Hepatic stellate cell (primary cell): ENCODE results near the gene NIPAL4.

ENCODE experiments used
- DNase-seq: peaks from one replicate; pipeline ENCODE4 v3.0.0; 2011; ENCODE audit warnings: low spot score

The NIPAL4 gene

DNA sequence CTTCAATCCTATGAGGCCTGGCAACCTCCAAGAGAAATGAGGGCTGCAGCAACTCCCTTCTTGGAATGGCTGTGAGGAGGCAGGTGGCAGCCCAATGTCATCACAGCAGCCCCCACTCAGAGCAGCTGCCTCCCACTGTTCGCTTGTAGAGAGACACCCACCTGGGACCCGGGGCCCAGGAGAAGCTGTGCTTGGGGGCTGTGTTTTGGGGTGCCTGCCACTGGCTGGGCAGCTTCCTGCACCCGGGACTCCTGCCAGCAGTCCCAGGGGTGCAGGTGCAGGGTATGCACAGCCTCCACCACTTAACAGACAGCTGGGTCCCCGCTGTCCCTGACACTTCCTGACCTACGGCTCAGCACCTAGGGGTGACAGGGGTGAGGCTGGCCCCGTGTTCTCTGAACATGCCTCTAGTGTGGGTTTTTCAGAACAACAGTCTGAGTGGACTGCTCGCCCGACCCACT, 26.2 kb downstream of the NIPAL4 start:
- DNase-seq, result no peak

DNA sequence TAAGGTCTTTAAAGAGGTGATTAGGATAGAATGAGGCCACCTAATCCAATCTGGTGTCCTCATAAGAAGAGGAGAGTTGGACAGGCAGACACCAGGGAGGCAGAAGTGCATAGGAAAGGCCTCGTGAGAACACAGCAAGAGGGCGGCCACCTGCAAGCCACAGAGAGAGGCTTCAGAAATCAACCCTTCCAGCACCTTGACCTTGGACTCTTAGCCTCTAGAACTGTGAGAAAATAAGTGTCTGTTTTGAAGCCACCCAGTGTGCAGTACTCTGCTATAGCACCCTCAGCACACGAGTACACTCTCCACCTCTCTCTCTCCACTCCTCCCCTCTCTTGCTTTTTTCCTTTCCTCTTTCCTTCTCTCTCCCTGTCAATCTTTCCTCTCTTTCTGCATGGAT, 26.8 kb downstream of the NIPAL4 start:
- no peak for DNase-seq

DNA sequence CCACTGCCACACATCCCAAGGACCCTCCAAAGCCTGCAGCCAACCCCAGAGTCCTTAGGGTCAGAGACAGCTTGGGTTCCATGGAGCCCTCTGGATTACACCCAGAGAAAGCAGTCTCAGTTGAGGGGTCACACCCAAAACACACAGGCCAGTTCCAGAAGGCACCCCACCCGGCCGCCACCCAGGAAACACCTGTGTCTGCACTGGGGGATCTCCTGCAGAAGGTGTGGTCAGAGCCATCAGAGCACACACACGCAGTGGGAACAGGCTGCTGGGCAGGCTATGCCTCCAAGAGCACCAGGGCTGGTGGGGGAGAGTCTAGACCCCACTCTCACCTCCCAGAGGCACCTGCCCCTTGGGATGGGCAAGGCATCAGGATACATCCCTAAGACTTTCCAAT, 27.3 kb downstream of the NIPAL4 start:
- no peak for DNase-seq

DNA sequence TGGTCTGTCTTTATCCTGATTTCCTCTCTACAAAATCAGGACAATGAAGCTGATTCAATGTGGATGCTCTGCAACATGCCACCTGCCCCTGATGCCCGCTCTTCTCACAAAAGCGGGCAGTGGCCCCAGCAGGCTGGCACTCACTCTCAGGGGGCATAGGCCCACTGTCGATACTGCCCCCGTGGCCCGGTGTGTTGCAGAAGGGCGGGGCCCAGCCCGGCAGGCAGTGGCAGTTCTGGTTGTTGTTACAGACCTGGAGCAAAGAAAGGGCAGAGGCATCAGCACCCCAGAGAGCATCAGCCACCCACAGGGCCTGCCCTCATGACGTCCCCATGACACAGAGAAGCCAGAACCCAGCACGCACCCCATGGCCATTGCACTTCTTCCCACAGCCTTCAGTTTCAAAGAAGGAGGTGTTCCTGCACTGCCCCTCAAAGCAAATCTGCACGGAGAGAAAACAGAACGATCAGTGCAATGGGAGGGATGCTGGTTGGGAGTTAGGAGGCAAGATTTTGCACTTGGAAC, 31.5 kb downstream of the NIPAL4 start:
- no peak for DNase-seq

DNA sequence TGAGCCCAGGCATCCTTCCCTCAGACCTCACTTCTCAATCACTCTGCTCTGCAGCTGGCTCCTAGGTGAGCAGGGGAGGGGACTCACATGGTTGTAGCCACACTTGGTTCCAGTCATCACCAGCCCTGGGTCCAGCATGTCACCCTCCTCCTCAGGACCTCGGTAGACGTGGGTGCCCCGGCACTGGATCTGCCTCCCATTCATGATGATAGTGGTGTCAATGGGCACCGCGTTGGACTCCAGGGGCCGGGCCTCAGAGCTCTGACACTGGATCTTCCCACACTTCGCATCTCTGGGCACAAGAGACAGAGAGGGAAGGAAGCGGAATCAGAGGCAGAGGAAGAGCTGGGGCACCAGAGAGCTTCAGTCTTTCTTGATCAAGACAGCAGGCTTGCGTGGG, 32.9 kb downstream of the NIPAL4 start:
- no peak for DNase-seq

DNA sequence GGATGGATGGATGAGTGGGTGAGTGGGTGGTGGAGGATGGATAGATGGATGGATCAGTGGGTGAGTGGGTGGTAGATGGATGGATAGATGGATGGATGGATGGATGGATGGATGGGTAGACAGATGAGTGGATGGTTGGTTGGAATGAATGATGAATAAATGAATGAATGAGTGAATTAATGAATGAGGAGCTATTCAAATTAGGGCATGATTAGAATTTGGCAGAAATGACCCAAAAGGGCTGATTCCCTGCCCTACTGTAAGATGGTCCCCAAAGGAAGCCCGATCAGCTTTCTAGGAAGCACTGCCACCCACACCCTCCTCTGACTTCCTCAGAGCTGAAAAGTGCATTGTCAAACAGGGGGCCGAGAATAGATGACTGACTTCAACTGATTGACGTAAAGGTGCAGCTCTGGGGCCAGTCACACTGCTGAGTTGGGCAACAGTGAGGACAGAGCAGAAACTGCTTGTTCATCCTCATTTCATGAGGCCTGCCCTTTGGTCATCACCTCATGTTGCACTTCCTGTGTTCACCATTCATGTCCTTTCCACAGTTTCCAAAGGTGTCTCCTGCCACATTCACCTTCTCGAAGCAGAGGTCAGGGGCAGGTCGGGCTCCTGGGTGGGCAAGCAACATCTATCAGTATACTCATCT, 34.3 kb downstream of the NIPAL4 start:
- DNase-seq, result no peak

DNA sequence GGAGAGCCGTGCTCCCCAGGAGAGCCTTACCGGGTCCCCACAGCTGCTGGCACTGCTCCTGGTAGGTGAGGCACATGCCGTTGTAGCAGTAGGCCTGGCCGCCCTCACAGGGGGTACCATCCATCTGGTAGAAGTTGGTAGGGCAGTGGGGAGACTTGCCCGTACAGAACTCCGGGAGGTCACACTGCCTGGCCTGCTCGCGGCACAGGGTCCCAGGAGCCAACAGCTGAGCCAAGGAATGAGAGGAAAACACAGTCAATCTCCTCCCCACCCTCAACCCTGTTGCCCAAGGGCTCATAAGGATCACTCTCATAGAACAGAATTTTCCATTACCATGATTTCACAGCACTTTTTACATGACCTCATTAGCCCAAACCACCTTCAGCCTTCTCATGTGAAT, 36.9 kb downstream of the NIPAL4 start:
- no peak for DNase-seq

DNA sequence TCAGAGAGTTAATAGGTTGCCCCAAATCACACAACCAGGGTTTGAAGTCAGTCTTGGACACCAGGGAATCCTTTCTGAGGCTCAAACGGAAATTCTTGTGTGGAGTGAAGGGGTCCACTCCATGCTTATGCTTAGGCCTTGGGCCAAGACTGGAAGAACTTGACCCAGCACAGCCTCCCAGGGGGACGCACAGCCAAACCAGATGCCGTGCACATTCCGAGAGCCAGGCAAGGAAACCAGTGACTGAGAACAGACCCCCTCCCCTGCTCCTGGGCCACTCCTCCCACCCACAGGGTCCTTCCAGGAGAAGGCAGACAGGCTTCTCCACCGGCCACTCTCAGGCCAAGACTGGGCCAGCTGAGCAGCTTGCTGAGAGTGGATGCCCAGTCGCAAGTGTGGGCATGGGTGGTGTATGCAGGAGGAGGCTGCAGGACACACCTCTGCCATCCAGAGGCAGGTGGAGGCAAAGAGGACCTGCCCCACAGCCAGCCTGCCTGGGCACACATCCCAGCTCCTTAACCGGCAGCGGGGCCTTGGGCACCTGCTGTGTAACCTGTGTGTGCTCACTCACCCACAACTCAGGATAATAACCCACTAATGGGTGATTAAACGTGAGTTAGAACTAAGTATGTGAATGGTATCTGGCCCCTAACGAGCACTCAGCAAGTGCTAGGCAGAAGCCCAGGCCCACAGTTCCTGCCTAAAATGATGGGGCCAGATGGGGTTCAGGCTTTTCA, 38.0 kb downstream of the NIPAL4 start:
- DNase-seq, result no peak

DNA sequence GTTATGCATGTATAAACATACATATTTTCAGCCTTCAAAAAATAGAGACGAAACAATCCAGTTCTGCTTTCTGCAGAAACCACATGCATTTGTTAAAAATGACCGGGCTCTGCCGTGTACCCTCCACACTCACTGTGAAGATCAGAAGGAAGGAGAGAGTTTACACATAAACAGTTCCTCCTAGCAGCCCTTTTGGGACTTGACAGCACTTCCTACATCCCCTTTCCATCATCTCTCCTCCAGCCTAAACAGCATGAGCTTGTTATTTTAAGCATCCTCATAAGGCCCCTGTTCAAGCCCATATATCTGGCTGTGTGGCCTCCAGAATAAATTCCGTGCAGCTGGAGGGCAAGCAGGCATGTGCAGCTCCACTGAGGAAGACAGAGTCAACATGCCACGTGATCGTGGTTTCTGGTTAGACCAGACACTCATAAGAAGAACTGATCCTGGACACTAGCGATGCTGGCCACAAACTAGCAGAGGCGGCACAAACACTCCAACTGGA, 42.2 kb downstream of the NIPAL4 start:
- no peak for DNase-seq

DNA sequence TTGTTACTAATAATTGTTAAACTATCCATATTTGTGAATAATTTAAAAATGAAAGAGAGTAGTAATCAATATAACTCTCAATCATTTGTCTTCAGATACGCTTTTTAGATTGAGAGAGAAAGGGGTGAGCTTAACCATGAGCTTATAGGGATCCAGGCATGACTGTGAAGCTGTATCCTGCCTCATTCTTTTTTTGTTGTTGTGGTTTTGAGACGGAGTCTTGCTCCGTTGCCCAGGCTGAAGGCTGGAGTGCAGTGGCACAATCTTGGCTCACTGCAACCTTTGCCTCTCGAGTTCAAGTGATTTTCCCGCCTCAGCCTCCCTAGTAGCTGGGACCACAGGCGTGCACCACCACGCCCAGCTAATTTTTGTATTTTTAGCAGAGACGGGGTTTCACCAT, 44.0 kb downstream of the NIPAL4 start:
- DNase-seq, result no peak

DNA sequence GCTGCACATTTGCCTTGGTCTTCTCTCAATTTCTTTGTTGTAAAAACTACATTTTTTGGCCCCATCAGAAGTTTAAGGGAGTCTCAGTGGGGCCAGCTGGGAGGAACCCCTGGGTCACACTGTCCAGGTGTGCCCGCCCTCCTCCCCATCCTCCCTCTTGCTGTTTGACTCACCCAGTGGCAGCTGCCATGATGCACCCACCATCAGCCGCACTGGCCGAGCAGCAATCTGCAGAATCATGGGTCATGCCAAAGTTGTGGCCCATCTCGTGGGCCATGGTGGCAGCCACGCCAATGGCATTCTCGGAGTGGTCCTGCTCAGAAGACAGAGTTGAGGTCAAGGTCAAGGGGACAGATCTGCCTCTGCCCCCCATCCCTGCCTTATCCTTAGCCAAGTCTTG, 45.5 kb downstream of the NIPAL4 start:
- no peak for DNase-seq

DNA sequence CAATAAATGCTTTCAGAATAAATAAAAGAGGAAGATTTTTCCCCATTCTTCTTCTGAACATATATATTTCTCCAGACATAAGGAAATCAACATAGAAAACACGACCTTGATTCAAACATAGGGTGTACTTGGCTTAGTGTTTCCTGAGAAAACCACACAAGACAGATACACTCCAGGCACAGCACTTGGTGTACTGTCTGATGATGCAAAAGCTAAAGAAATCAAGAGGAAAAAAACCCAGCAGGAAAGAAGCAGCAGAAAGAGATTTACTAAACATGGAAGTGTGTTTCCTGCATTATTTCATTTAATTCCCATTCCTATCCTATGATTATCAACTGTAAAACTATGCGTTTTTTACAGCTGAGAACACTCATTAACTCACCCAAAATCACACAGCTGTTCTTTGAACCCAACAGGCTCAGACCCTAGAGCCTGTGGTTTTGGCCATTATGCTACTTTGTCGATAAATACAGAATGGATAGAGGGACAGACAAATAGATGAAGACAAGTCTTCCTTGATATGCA, 46.1 kb downstream of the NIPAL4 start:
- no peak for DNase-seq

DNA sequence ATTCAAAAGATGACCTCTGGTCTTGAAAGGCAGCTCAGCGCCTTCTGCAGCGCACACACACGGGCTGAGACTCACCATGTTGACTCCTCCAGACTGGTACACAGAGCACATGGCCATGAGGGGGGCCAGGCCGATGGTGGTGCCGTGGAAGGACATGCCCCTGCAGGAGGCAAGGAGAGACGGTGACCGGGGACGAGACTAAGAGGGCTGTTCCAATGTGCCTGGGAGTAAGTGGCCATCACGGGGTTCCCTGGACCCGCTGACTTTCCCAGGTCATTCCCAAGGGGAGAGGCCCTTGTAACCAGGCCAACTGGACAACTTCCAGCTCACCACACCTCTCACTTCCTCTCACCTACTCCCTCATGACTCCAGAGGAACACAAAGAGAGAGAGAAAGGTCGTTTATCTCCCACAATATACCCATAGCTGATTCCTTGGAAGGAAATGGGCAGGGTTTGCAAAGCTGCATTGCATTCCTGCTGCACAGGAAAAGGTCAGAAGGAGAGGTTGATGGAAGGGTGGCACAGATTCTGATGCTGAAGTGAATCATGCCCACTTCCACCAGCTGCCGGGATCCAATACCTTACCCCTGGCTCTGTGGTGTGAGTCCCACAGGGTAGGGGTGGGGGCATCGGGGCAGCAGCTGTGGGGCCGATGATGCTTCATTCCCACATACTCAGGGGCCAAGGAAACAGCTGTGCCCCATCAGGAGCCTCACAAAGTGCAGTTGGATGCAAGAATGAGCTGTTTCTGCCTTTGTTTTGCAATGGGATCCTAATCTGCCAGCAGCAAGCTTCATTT, 47.2 kb downstream of the NIPAL4 start:
- DNase-seq, result no peak

DNA sequence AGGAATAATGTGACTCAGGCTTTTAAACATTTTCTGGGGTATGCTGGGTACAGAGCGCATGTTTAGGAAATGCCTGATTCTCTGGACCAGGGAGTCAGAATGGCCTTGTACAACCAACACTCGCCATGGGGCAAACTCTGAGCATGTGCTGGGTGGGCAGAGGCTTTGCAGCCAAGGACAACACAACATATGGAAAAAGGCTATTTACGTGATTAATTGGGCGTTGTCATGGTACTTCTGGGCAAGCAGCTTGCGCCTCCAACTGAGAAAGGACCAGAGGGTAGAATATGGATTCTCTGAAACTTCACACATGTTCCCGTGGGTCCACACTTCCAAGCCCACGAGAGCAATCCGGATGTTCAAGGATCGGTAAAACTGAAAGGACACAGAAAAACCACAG, 49.1 kb downstream of the NIPAL4 start:
- no peak for DNase-seq

DNA sequence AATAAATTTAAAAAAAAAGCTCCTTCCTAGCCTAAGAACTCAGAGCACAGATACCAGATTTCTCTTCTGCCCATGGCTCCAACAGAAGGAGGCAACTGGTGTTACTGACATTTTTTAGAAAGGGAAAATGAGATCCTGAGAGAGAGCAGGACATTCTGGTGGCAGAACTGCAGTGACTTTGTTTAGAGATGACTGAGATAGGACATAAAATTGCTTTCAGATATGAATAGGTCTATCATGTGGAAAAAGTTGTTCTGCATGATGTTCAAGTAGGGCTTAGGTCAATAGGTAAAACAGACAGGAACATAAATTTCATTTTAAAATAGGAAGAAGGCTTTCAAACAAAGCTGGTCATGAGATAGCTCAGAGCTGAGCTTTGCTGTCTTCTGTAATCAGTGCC, 49.6 kb downstream of the NIPAL4 start:
- DNase-seq, result no peak

DNA sequence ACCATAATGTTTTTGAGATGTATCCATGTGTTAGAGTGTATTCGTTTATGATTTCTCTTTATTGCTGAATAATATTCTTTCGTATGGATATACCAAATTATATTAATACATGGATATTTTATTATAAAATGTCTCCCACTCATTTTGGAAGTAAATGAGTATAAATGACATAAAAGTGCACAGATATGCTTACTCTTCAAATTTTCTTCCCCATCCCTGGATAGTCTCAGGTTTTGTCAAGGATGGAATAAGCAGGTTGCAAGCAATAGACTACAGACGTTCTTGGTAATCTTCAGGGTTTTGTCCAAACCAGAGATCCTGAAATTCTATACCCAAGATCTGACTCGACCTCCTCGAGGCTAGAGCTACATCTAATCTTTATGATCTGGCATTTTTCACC, 50.7 kb downstream of the NIPAL4 start:
- DNase-seq, result no peak

DNA sequence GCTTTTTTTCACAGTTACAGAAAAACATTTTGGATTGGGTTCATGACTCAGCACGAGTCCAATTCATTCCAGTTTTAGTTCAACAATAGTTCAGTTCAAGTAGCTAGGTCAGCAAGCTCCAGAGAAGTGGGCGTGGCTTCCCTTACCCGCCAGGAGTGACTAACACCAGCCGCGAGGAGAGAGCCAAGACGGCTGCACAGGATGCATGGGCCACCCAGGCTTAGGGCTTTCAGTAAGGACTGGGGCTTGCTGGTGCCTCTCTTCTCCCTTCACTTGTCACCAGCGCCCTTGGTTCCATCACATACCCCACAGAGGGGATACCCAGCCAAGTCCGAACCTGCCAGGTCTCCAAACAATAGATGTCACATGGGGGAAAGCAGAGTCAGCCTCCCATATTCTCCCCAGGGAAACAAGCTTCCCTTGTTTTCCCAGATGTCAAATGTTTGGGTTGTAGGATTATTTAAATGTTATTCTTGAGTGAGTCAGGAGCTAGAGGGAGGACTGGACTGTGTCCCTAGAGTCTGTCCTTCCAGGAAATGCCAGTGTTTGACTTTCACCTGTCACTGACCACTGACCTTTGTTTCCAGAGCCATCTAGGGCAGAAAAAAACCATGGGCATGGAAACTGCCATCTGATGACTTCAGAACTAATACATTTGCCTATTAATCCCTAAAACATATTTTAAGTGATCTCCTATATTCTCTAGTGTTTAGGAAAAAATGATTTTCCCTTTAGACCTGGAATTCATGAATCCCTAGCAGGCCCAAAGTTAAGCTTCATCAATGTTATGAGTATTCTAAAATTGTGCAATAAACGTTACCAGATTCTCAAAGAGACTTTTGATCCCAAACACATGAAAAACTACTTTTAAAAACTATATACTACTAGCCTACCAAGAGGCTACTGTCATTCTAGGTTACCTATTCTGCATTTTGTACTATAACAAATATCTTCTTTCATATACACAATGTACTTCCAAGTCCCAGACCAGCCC, 51.9 kb downstream of the NIPAL4 start:
- peak; percentile 90 for DNase-seq

DNA sequence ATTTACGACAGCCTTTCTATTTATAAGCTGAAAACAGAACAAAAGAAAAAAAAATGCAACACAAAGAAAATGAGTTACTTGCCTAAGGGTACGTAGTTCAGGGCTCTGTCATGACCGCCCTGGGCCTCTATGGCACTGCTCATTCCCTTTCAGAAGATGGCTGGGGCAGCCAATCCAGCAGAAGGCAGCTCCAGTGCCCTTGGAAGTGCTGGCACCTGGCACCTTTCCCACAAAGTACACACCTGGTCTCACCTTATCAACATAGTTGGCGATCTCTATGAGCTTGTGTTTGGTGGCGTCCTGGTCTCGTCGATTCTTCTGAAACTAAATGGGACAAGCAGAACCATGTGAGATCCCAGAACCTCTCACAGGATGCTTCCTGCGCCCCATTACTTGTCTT, 53.2 kb downstream of the NIPAL4 start:
- DNase-seq, result no peak

DNA sequence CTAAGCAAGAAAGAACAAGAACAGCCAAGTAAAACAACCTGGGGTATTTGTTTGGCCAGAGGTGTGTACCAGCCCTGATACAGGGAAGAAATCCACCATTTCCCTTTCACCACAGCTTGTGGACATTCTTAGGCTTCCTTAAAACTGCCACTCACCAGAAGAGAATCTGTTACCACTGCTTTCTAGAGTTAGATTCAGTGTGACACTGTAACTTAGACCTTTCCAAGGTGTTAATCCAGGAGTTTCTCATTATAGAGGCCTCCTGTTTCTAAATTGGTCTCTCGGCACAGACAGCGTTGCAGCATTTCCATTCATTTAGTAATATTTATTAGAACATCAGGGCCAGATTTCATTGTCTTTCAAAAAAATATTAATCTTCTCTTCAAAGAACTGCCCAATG, 55.0 kb downstream of the NIPAL4 start:
- DNase-seq, result no peak

DNA sequence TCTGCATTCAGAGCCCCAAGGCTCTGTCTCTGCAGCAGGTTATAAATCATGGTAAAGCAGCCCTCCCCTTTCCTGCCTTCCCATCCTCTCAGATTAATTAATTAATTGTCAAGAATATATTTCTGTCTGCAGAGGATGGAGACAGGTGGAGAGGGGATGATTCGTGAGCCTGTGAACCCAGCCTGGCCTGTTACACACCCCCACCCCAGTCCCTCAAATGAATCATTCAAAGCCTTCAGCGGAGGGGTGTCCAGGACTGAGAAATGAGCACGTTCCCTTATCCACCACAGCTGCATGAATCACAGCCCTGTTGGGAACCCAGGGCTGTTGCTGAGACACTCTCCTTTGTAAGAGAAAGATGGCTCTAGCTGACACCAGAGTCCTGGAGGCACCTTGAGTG, 56.0 kb downstream of the NIPAL4 start:
- DNase-seq, result peak; percentile 78
